Activated T-helper 17 cell treated with anti-CD3 and anti-CD28 coated beads, Interleukin-2, amount 50 U/mL, for 72 hours (primary cell): ENCODE data around the gene TERT. TPM values are rescaled to one million over a fixed set of nuclear protein-coding genes. Genes with fewer than 3 reads are reported as not detected.
A peak's percentile ranks its signal among the peaks of the same experiment; 100 is the strongest.

Experiments
- ATAC-seq: fragments of 150-1000 bp; cut with Tn5 transposase; replicated peaks from 2 replicates; pipeline ENCODE4 v1.10.0; 2021; ENCODE audit warnings: mild to moderate bottlenecking, moderate library complexity
- H3K27ac Mint-ChIP-seq: one replicate; pipeline ENCODE4 v1.8.0; 2022; ENCODE audit warnings: mixed read lengths
- H3K27me3 Mint-ChIP-seq: one replicate; pipeline ENCODE4 v1.8.0; 2022; ENCODE audit warnings: mixed read lengths
- H3K36me3 Mint-ChIP-seq: one replicate; pipeline ENCODE4 v1.8.0; 2022; ENCODE audit warnings: low read depth, mild to moderate bottlenecking, mixed read lengths
- H3K4me1 Mint-ChIP-seq: one replicate; pipeline ENCODE4 v1.8.0; 2022; ENCODE audit warnings: mixed read lengths
- H3K4me3 Mint-ChIP-seq: one replicate; pipeline ENCODE4 v1.8.0; 2022; ENCODE audit warnings: mild to moderate bottlenecking, mixed read lengths
- H3K9me3 Mint-ChIP-seq: one replicate; pipeline ENCODE4 v1.8.0; 2022; ENCODE audit warnings: mixed read lengths
- total RNA-seq, 2 donors: library from RNA; stranded (reverse); gene quantifications; one replicate each; pipeline ENCODE4 v1.2.3, GENCODE V29; 2022

Gene TERT
- total RNA-seq, 2 donors from 2014 or later: 4.6 to 9.1 TPM

- H3K27ac Mint-ChIP-seq: peak overlapping the region; percentile 94
- H3K4me1 Mint-ChIP-seq: peaks cover 38% of the 10 kb centered on the region
- no peaks in the 10 kb centered on the region for H3K9me3 Mint-ChIP-seq
- peaks cover 45% of the 10 kb centered on the region for H3K36me3 Mint-ChIP-seq
- H3K27me3 Mint-ChIP-seq: no peaks in the 10 kb centered on the region
- ATAC-seq: peak; percentile 14
- peak overlapping the region; percentile 82 for H3K4me3 Mint-ChIP-seq
Measured at GRCh38 chr5:1316588-1317340, 21.9 kb upstream of the TERT start.

DNA sequence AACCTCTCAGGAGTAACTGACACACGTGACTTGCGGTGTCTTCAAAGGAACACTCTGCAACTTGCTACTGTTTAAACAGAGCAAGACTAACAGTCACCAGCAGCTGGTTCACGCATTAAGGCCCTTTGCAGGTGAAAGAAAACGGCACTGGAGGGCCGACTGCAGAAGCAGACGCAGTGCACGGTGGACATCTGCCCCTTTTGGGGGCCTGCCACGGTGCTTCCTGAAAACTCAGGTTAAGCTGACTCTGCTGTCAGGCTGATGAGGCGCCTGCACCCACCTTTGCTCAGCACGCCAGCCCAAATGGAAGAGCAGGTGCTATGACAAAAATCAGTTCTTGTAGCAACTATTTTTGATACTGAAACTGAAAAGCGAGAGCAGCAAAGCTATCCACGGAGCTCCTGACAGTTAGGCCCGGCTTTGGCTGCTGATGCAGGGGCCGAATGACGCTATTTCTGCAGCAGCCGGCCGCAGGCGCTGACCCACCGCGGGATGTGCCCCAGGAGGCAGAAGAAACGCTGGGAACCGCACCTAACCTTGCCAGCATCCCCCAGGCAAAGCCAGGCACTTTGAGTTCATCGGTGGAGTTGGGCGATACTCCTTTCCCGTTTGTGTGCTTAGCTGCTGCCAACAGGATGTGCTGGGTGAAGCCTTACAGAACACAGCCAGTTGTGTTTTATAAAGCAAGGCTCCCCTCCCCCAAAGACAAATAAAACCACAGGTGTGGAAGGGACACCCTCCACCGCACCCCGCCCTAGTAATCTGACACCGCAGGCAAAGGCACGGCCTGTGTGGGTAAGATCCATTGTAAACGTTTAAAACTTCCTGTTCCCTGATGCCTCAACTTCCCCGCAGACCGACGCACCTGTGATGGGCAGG is 21.1 kb upstream of the TERT start:
- no peaks in the 10 kb centered on the region for H3K9me3 Mint-ChIP-seq

GRCh38 chr5:1315018-1315708 is 20.3 kb upstream of the TERT start:
- peak overlapping the region; percentile 82 for H3K4me3 Mint-ChIP-seq
- ATAC-seq: no peak
- peak overlapping the region; percentile 94 for H3K27ac Mint-ChIP-seq
- peaks cover 29% of the 10 kb centered on the region for H3K36me3 Mint-ChIP-seq
- no peaks in the 10 kb centered on the region for H3K9me3 Mint-ChIP-seq
- no peaks in the 10 kb centered on the region for H3K27me3 Mint-ChIP-seq
- H3K4me1 Mint-ChIP-seq: peaks cover 42% of the 10 kb centered on the region

More for the DNA sequence above, 21.1 kb upstream of the TERT start:
- peaks cover 37% of the 10 kb centered on the region for H3K36me3 Mint-ChIP-seq
- H3K4me1 Mint-ChIP-seq: peaks cover 42% of the 10 kb centered on the region
- ATAC-seq: peak; percentile 72
- H3K27me3 Mint-ChIP-seq: no peaks in the 10 kb centered on the region
- peak overlapping the region; percentile 82 for H3K4me3 Mint-ChIP-seq
- peak overlapping the region; percentile 94 for H3K27ac Mint-ChIP-seq

DNA sequence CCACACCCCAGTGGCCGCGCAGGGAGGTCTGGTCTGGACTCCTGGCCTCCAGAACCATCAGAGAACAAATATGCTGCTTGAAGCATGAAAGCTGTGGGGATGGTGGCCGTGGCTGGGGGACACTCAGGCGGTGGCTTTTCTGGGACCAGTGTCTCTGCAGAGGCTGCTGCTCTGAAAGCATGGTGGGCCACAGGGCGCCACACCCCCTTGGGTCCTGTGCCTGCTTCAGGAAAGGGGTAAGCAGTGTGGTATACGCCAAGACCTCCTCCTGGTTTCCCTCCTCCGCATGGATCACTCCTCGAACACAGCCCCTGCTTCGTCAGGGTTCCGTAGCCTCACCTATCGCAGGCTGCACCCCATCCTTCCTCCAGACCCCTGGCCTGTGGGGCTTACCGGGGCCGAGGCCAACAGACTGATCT is 19.7 kb upstream of the TERT start:
- Mint-ChIP-seq H3K9me3 (no peaks in the 10 kb centered on the region), H3K4me1 (peaks cover 42% of the 10 kb centered on the region), H3K27ac (no peak overlapping the region), H3K4me3 (peak overlapping the region; percentile 82), H3K27me3 (no peaks in the 10 kb centered on the region), H3K36me3 (peaks cover 26% of the 10 kb centered on the region)
- ATAC-seq: no peak

GRCh38 chr5:1312993-1313833 is 18.3 kb upstream of the TERT start:
- H3K4me1 Mint-ChIP-seq: peaks cover 42% of the 10 kb centered on the region
- no peaks in the 10 kb centered on the region for H3K9me3 Mint-ChIP-seq
- peak; percentile 51 for ATAC-seq
- no peak overlapping the region for H3K27ac Mint-ChIP-seq
- H3K4me3 Mint-ChIP-seq: peak overlapping the region; percentile 82
- peaks cover 17% of the 10 kb centered on the region for H3K36me3 Mint-ChIP-seq
- no peaks in the 10 kb centered on the region for H3K27me3 Mint-ChIP-seq

GRCh38 chr5:1312206-1312605 is 17.3 kb upstream of the TERT start:
- peak overlapping the region; percentile 82 for H3K4me3 Mint-ChIP-seq
- H3K36me3 Mint-ChIP-seq: peaks cover 7% of the 10 kb centered on the region
- peaks cover 38% of the 10 kb centered on the region for H3K4me1 Mint-ChIP-seq
- H3K9me3 Mint-ChIP-seq: no peaks in the 10 kb centered on the region
- ATAC-seq: no peak
- no peaks in the 10 kb centered on the region for H3K27me3 Mint-ChIP-seq
- H3K27ac Mint-ChIP-seq: no peak overlapping the region

DNA sequence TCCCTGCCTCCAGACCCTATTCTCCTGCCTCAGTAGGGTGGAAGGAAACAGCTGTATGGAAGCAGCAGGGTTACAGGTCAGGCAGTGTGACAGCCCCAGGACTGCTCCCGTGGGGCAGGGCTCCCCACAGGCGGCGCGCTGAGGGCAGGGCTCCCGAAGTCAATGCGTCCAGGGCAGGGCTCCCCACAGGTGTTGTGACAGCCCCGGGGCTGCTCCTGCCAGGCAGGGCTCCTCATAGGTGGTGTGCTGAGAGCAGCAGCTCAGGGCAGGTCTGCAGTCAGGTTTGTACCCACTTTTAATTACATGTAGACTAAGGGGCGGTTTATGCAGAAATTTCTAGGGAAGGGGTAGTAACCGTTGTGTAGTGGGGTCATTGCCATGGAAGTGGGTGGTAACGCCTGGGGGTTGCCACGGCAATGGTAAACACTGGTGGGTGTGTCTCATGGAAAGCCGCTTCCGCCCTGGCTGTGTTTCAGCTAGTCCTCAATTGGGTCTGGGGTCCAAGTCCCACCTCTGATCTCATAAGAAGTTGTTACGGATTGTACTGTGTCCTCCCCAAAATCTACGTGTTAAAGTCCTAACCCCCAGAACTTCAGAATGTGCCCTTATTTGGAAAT is 16.7 kb upstream of the TERT start:
- H3K4me1 Mint-ChIP-seq: peaks cover 32% of the 10 kb centered on the region
- no peak overlapping the region for H3K27ac Mint-ChIP-seq
- H3K9me3 Mint-ChIP-seq: no peaks in the 10 kb centered on the region
- H3K27me3 Mint-ChIP-seq: no peaks in the 10 kb centered on the region
- H3K4me3 Mint-ChIP-seq: peak overlapping the region; percentile 82
- ATAC-seq: no peak
- peaks cover under 1% of the 10 kb centered on the region for H3K36me3 Mint-ChIP-seq

DNA sequence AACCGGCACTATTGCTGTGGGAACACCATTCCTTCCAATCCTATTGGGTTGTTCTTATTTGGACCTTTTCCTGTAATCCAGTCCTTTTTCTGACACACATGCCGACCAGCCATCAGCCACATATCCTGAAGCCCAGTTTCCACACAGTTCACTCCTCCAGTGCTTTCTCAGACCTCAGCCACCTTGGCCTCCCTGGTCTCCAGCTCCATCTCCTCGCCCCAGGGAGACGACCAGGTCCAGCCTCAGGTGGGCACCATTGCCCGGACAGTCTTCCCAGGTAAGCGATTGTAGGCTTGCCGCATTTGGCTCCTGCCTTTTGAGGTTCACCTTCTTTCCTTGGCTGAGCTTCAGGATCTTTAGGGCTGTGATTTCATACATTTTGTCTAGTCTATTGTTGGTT is 15.2 kb upstream of the TERT start:
- ATAC-seq: no peak
- Mint-ChIP-seq H3K27ac (no peak overlapping the region), H3K9me3 (no peaks in the 10 kb centered on the region), H3K27me3 (no peaks in the 10 kb centered on the region), H3K36me3 (no peaks in the 10 kb centered on the region), H3K4me1 (peaks cover 27% of the 10 kb centered on the region), H3K4me3 (no peak overlapping the region)

DNA sequence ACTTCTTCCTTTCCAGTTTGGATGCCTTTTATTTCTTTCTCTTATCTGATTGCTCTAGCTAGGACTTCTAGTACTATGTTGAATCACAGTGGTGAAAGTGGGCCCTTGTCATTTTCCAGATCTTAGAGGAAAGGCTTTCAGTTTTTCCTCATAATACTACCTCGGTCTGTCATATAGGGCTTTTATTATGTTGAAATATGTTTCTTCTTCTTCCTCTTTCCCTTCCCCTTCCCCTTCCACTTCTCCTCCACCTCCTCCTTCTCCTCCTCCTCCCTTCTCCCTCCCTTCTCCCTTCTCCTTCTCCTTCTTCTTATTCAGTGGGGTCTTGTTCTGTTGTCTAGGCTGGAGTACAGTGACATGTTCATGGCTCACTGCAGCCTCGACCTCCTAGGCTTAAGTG is 9.2 kb upstream of the TERT start:
- no peaks in the 10 kb centered on the region for H3K9me3 Mint-ChIP-seq
- H3K27me3 Mint-ChIP-seq: no peaks in the 10 kb centered on the region
- no peak overlapping the region for H3K27ac Mint-ChIP-seq
- H3K36me3 Mint-ChIP-seq: no peaks in the 10 kb centered on the region
- H3K4me3 Mint-ChIP-seq: no peak overlapping the region
- no peaks in the 10 kb centered on the region for H3K4me1 Mint-ChIP-seq
- no peak for ATAC-seq

- ATAC-seq: no peak
- no peaks in the 10 kb centered on the region for H3K9me3 Mint-ChIP-seq
- no peak overlapping the region for H3K27ac Mint-ChIP-seq
- H3K27me3 Mint-ChIP-seq: no peaks in the 10 kb centered on the region
- H3K4me3 Mint-ChIP-seq: no peak overlapping the region
- H3K4me1 Mint-ChIP-seq: no peaks in the 10 kb centered on the region
- H3K36me3 Mint-ChIP-seq: no peaks in the 10 kb centered on the region
Measured at GRCh38 chr5:1302258-1302657, 7.4 kb upstream of the TERT start.

- Mint-ChIP-seq H3K27ac (no peak overlapping the region), H3K4me1 (no peaks in the 10 kb centered on the region), H3K9me3 (no peaks in the 10 kb centered on the region), H3K4me3 (no peak overlapping the region), H3K27me3 (no peaks in the 10 kb centered on the region), H3K36me3 (no peaks in the 10 kb centered on the region)
- no peak for ATAC-seq
Measured at GRCh38 chr5:1300581-1301083, 5.8 kb upstream of the TERT start.

GRCh38 chr5:1299961-1300360 is 5.1 kb upstream of the TERT start:
- no peak overlapping the region for H3K4me3 Mint-ChIP-seq
- no peaks in the 10 kb centered on the region for H3K36me3 Mint-ChIP-seq
- H3K4me1 Mint-ChIP-seq: no peaks in the 10 kb centered on the region
- no peak for ATAC-seq
- H3K9me3 Mint-ChIP-seq: no peaks in the 10 kb centered on the region
- H3K27me3 Mint-ChIP-seq: no peaks in the 10 kb centered on the region
- H3K27ac Mint-ChIP-seq: no peak overlapping the region

GRCh38 chr5:1299511-1299850 is 4.6 kb upstream of the TERT start:
- no peaks in the 10 kb centered on the region for H3K36me3 Mint-ChIP-seq
- H3K4me1 Mint-ChIP-seq: no peaks in the 10 kb centered on the region
- H3K9me3 Mint-ChIP-seq: no peaks in the 10 kb centered on the region
- no peak overlapping the region for H3K4me3 Mint-ChIP-seq
- H3K27me3 Mint-ChIP-seq: no peaks in the 10 kb centered on the region
- no peak overlapping the region for H3K27ac Mint-ChIP-seq
- ATAC-seq: no peak
